Suppressor macrophage treated with lipopolysaccharide for 1 hour (primary cell): ENCODE measurements around the gene RTN4RL2.

Experiments
- DNase-seq, 3 donors: peaks; one replicate each; pipeline ENCODE4 v3.0.0-alpha.2; 2020 to 2022

Gene RTN4RL2

GRCh38 chr11:57460022-57460757 lies at the start of gene RTN4RL2:
RTN4RL2 (plus strand) TSS chr11:57460528; CDS start chr11:57460866, 338 bp downstream.
- DNase-seq, result peak; percentile 57 to 80 (median 69)

- DNase-seq, result no peak
These were observed 46.6 kb upstream of the RTN4RL2 start for GRCh38 chr11:57413681-57414080.

- no peak for DNase-seq
These were observed 45.6 kb upstream of the RTN4RL2 start for GRCh38 chr11:57414612-57415212.

GRCh38 chr11:57416436-57416835 lies 43.9 kb upstream of the RTN4RL2 start:
- no peak for DNase-seq

GRCh38 chr11:57417056-57417455 lies 43.3 kb upstream of the RTN4RL2 start:
- peak; percentile 49 to 69 (median 56) for DNase-seq

GRCh38 chr11:57418131-57418530 lies 42.2 kb upstream of the RTN4RL2 start:
- DNase-seq, result peak; percentile 35 to 59 (median 54)

- DNase-seq, result peak; percentile 43 to 62 (median 59)
These were observed 41.2 kb upstream of the RTN4RL2 start for GRCh38 chr11:57419146-57419545.

GRCh38 chr11:57421066-57421465 lies 39.3 kb upstream of the RTN4RL2 start:
- no peak for DNase-seq

- no peak for DNase-seq
These were observed 38.5 kb upstream of the RTN4RL2 start for GRCh38 chr11:57421805-57422204.

GRCh38 chr11:57422669-57423068 lies 37.7 kb upstream of the RTN4RL2 start:
- no peak for DNase-seq

GRCh38 chr11:57424137-57424791 lies 36.1 kb upstream of the RTN4RL2 start:
- peak in 2 of 3 donors; percentile 41 to 48 for DNase-seq

GRCh38 chr11:57424792-57425564 lies 35.4 kb upstream of the RTN4RL2 start:
- DNase-seq, result peak; percentile 94 to 98 (median 97)

- DNase-seq, result peak in 2 of 3 donors; percentile 35 to 41
These were observed 34.5 kb upstream of the RTN4RL2 start for GRCh38 chr11:57425565-57426438.

- peak in 2 of 3 donors; percentile 69 to 81 for DNase-seq
These were observed 33.8 kb upstream of the RTN4RL2 start for GRCh38 chr11:57426439-57426928.

GRCh38 chr11:57426929-57427726 lies 33.2 kb upstream of the RTN4RL2 start, which contains the start of gene SLC43A3:
SLC43A3 (minus strand) TSS chr11:57427121; CDS start chr11:57426172, 949 bp downstream.
- peak; percentile 85 to 94 (median 88) for DNase-seq

GRCh38 chr11:57427727-57428082 lies 32.6 kb upstream of the RTN4RL2 start:
- DNase-seq, result no peak

- DNase-seq, result no peak
These were observed 31.7 kb upstream of the RTN4RL2 start for GRCh38 chr11:57428643-57429042.

GRCh38 chr11:57429946-57430345 lies 30.4 kb upstream of the RTN4RL2 start:
- DNase-seq, result no peak

GRCh38 chr11:57430952-57431351 lies 29.4 kb upstream of the RTN4RL2 start:
- no peak for DNase-seq

GRCh38 chr11:57432149-57432561 lies 28.2 kb upstream of the RTN4RL2 start:
- peak; percentile 84 to 85 (median 84) for DNase-seq

- DNase-seq, result peak; percentile 94 to 97 (median 97)
These were observed 27.6 kb upstream of the RTN4RL2 start for GRCh38 chr11:57432714-57433163.
